Umbilical cord (tissue), 2 donors: ENCODE results near the gene BOLL. TPM values are rescaled to one million over a fixed set of nuclear protein-coding genes. Genes with fewer than 3 reads are reported as not detected.
"Not testable (repeated sequence)": the region's sequence is repeated elsewhere in the genome, so short reads cannot be mapped to it uniquely, and the experiment has no call there.

ENCODE experiments used
- DNase-seq: peaks from one replicate; pipeline ENCODE4 v3.0.0-alpha.2; 2015; ENCODE audit warnings: low spot score
- total RNA-seq: library from RNA; depleted of rRNA; stranded (reverse); fragments of >200 nt; gene quantifications from one replicate; pipeline ENCODE4 v1.2.3, GENCODE V29; 2014; ENCODE audit warnings: low replicate concordance; ENCODE audit not compliant: insufficient read depth

Gene BOLL
- total RNA-seq = 5.5 TPM

- no peak for DNase-seq
Measured at GRCh38 chr2:197784956-197785941, at the start of gene BOLL. BOLL (minus strand) TSS chr2:197785319; CDS start chr2:197781850, 3,469 bp downstream.

- DNase-seq = not testable (repeated sequence)
Measured at GRCh38 chr2:197834771-197835170, 49.7 kb upstream of the BOLL start.

GRCh38 chr2:197828464-197829135 lies 43.5 kb upstream of the BOLL start:
- no peak for DNase-seq

- no peak for DNase-seq
Measured at GRCh38 chr2:197827618-197828017, 42.5 kb upstream of the BOLL start.

- no peak for DNase-seq
Measured at GRCh38 chr2:197822333-197822732, 37.2 kb upstream of the BOLL start.

GRCh38 chr2:197821550-197822289 lies 36.6 kb upstream of the BOLL start:
- peak; percentile 54 for DNase-seq

- DNase-seq = no peak
Measured at GRCh38 chr2:197814526-197814925, 29.4 kb upstream of the BOLL start.

- DNase-seq = no peak
Measured at GRCh38 chr2:197813093-197813787, 28.1 kb upstream of the BOLL start.

GRCh38 chr2:197810491-197810890 lies 25.4 kb upstream of the BOLL start:
- DNase-seq = no peak

GRCh38 chr2:197810016-197810415 lies 24.9 kb upstream of the BOLL start:
- no peak for DNase-seq

GRCh38 chr2:197809064-197809463 lies 23.9 kb upstream of the BOLL start:
- no peak for DNase-seq

- DNase-seq = no peak
Measured at GRCh38 chr2:197805715-197806633, 20.9 kb upstream of the BOLL start.

GRCh38 chr2:197804758-197805714 lies 19.9 kb upstream of the BOLL start:
- peak; percentile 36 for DNase-seq

- DNase-seq = peak; percentile 95
Measured at GRCh38 chr2:197804049-197804757, 19.1 kb upstream of the BOLL start, which contains the start of gene PLCL1. PLCL1 (plus strand) TSS chr2:197804593.

GRCh38 chr2:197803033-197803444 lies 17.9 kb upstream of the BOLL start:
- DNase-seq = peak; percentile 73

GRCh38 chr2:197801033-197801432 lies 15.9 kb upstream of the BOLL start:
- peak; percentile 74 for DNase-seq

- DNase-seq = no peak
Measured at GRCh38 chr2:197800091-197800490, 15.0 kb upstream of the BOLL start.

- DNase-seq = no peak
Measured at GRCh38 chr2:197799068-197799467, 13.9 kb upstream of the BOLL start.
